K562 (cell line): ENCODE data around the gene CREM. TPM values are rescaled to one million over a fixed set of nuclear protein-coding genes. Genes with fewer than 3 reads are reported as not detected.

Source experiments
- CCNT2 ChIP-seq: IDR thresholded peaks from 2 replicates; pipeline ENCODE4 v1.6.1; 2011; ENCODE audit warnings: borderline replicate concordance, low read depth, mild to moderate bottlenecking, moderate library complexity, mixed read lengths, low read length; ENCODE audit not compliant: insufficient read length; ENCODE audit errors: extremely low read depth
- ETV6 ChIP-seq, 3 experiments: fragments of 150-350 bp in 1 of 3; sonication (generic) in 1 of 3; formaldehyde crosslinking in 1 of 3; IDR thresholded peaks; 2 replicates each; pipeline versions ENCODE4 v1.6.1 to v1.8.0; 2014 to 2022; ENCODE audit warnings: borderline replicate concordance in 2 of 3, low read depth in 2 of 3, antibody characterized with exemption in 1 of 3, low read length in 1 of 3, mild to moderate bottlenecking in 1 of 3, missing genetic modification reagents in 1 of 3
- FOXA3 ChIP-seq, 2 experiments: fragments of 450-650 bp in 1 of 2; sonication (generic) in 1 of 2; formaldehyde crosslinking; IDR thresholded peaks in 1 of 2; conservative IDR thresholded peaks in 1 of 2; 2 replicates each; pipeline versions ENCODE4 v1.4.0 to v1.8.0; 2020 to 2022; ENCODE audit warnings: mild to moderate bottlenecking in 2 of 2, missing genetic modification reagents in 1 of 2
- KDM1A ChIP-seq, 2 experiments: fragments of 450-650 bp; IDR thresholded peaks; 2 replicates each; pipeline ENCODE4 v1.6.1; 2016; ENCODE audit warnings: mild to moderate bottlenecking in 2 of 2
- NFIC ChIP-seq: fragments of 450-650 bp; IDR thresholded peaks from 2 replicates; pipeline ENCODE4 v1.6.1; 2017; ENCODE audit warnings: mild to moderate bottlenecking, inconsistent platforms
- NR2C2 ChIP-seq, 2 experiments: fragments of 200-800 bp in 1 of 2; sonication (Bioruptor generic) in 1 of 2; sonication (generic) in 1 of 2; formaldehyde crosslinking in 1 of 2; IDR thresholded peaks; 2 replicates each; pipeline versions ENCODE4 v1.6.1 to v1.8.0; 2016 to 2022; ENCODE audit warnings: mild to moderate bottlenecking in 1 of 2, missing compliant biosample characterization in 1 of 2, missing genetic modification characterization in 1 of 2, missing genetic modification reagents in 1 of 2
- NRF1 ChIP-seq, 2 experiments: fragments of 450-650 bp; IDR thresholded peaks in 1 of 2; conservative IDR thresholded peaks in 1 of 2; 2 replicates each; pipeline ENCODE4 v1.6.1; 2014; ENCODE audit warnings: mild to moderate bottlenecking in 2 of 2
- RCOR1 ChIP-seq, 2 experiments: IDR thresholded peaks; 2 replicates each; pipeline ENCODE4 v1.6.1; 2012; ENCODE audit warnings: low read depth in 2 of 2, low read length in 2 of 2, borderline replicate concordance in 1 of 2, improper control_type of control experiment in 1 of 2
- TAF1 ChIP-seq: IDR thresholded peaks from 2 replicates; pipeline ENCODE4 v1.6.1; 2011; ENCODE audit warnings: mild to moderate bottlenecking, low read length, moderate library complexity; ENCODE audit not compliant: insufficient read depth, control insufficient read depth, severe bottlenecking; ENCODE audit errors: extremely low read depth
- ZNF175 ChIP-seq: fragments of 200-800 bp; sonication (Bioruptor generic); IDR thresholded peaks from 2 replicates; pipeline ENCODE4 v1.6.1; 2016; ENCODE audit warnings: low read depth, mild to moderate bottlenecking, missing genetic modification characterization, missing compliant biosample characterization
- polyA plus RNA-seq, 8 experiments: library from polyadenylated mRNA; depleted of rRNA in 4 of 8; stranded (reverse) in 5 of 8; unstranded in 3 of 8; fragments of >200 nt; fragmentation: Nextera tagmentation in 2 of 8; fragmentation: Illumina TruSeq in 1 of 8; extraction: Ambion mirVana in 2 of 8; extraction: Trizol in 1 of 8; gene quantifications; 2 replicates each; pipeline versions ENCODE4 v1.2.1 to v1.2.3, GENCODE V29; 2011 to 2014; ENCODE audit warnings: inconsistent platforms in 1 of 8, missing spikeins in 1 of 8
- total RNA-seq, 7 experiments: library from RNA; depleted of rRNA in 6 of 7; stranded (reverse); fragments of >200 nt in 6 of 7; fragmentation: Illumina TruSeq in 2 of 7; extraction: Trizol in 2 of 7; gene quantifications; 2 replicates each; pipeline versions ENCODE4 v1.2.1 to v1.2.3, GENCODE V29; 2011 to 2021; ENCODE audit warnings: low replicate concordance in 1 of 7
- TF ChIP-seq, protein P1 (sequence below), 2 experiments: fragments of 450-650 bp; conservative IDR thresholded peaks; 2 replicates each; pipeline ENCODE4 v1.6.1; 2017; ENCODE audit warnings: mild to moderate bottlenecking in 2 of 2, moderate library complexity in 2 of 2
- TF ChIP-seq, protein P2 (sequence below), 2 experiments: fragments of 450-650 bp in 1 of 2; sonication (generic) in 1 of 2; formaldehyde crosslinking in 1 of 2; IDR thresholded peaks; 2 replicates each; pipeline versions ENCODE4 v1.7.1 to v1.9.0; 2016 to 2022; ENCODE audit warnings: inconsistent platforms in 1 of 2, mild to moderate bottlenecking in 1 of 2, missing genetic modification reagents in 1 of 2

CREM gene
- total and polyA plus RNA-seq, 9 of the 15 experiments (the other 6 are each of a cell fraction or from before 2014, with no cell fraction given) = 39.1 to 70.2 (median 48.3) TPM

DNA sequence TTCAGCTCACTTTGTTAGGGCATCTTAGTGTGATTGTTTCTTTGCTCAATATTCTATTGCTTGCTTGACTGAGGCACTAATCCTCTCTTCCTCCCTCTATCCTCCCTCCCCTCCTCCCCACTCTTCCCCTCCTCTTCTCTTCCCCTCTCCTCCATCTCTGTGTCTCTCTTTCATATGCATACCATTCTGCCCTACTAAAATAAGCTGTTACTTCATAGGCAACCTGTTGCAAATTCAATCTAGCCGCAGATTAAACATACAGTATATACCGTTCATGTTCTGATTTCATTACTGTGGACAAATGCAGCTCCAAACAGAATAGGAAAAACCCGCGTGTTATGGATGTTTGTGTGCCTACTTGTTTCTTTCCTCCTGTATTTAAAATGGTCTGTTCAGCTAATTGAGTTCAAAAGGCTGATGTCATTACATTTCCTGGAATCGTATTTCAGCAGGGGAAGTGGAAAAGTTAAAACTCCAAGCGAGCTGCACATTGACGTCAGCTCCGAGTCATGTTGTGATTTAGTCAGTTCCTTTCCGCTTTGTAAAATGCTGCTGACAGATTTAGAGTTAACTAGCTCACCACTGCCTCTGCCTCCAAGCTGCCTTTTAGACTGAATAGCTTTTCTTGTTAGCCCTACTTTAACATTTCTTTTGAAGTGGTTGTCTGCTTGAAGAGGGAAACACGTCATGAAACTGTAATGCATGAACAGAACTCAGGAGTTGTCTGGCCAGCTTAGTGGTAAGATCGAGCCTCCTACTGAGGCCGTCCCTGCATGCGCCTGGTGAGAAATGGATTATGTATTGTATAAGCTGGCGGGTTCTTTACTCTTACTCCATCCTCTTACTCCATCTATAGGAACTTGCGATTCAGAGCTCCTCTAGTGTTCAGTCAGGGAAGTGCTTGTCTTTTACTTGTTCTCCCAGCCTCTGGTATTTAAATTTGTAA lies 69.0 kb downstream of the CREM start (continued):
- TF ChIP-seq, protein P1, sequence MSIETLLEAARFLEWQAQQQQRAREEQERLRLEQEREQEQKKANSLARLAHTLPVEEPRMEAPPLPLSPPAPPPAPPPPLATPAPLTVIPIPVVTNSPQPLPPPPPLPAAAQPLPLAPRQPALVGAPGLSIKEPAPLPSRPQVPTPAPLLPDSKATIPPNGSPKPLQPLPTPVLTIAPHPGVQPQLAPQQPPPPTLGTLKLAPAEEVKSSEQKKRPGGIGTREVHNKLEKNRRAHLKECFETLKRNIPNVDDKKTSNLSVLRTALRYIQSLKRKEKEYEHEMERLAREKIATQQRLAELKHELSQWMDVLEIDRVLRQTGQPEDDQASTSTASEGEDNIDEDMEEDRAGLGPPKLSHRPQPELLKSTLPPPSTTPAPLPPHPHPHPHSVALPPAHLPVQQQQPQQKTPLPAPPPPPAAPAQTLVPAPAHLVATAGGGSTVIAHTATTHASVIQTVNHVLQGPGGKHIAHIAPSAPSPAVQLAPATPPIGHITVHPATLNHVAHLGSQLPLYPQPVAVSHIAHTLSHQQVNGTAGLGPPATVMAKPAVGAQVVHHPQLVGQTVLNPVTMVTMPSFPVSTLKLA (conservative IDR thresholded peaks at IDR 0.05) = peak; percentile 30 to 58; a peak in 1 of 4 replicates
- TF ChIP-seq CCNT2 (peak; percentile 46), ZNF175 (CRISPR knock-in tag) (peak; percentile 81; the same call in 1 of the 2 replicates), NFIC (0 out of 2 replicates have a peak, but pooled peaks have one; percentile 29), TAF1 (peak; percentile 17), NRF1 (conservative IDR thresholded peaks at IDR 0.05 in 1 of 2, IDR thresholded peaks at IDR 0.05 in 1 of 2) (peak; percentile 28 to 44; a peak in 3 of 4 replicates), RCOR1 (IDR thresholded peaks at IDR 0.05; ENCODE audit: borderline replicate concordance in 1 of 2, low read depth in 2 of 2, low read length in 2 of 2) (peak in 1 of 2 experiments; percentile 82; a peak in 3 of 4 replicates), NR2C2 (CRISPR knock-in tag; IDR thresholded peaks at IDR 0.05) (no peak; the same call in 1 of the 2 replicates), NR2C2 (tag; IDR thresholded peaks at IDR 0.05) (peak; percentile 36; the same call in 1 of the 2 replicates), ETV6 (IDR thresholded peaks at IDR 0.05; ENCODE audit: borderline replicate concordance in 1 of 2, low read depth in 2 of 2, low read length in 1 of 2) (peak; percentile 51 to 66; a peak in 2 of 4 replicates), ETV6 (CRISPR knock-in tag; IDR thresholded peaks at IDR 0.05; ENCODE audit: borderline replicate concordance) (no peak), KDM1A (IDR thresholded peaks at IDR 0.05) (peak; percentile 92 to 94), FOXA3 (CRISPR knock-in tag; conservative IDR thresholded peaks at IDR 0.05 in 1 of 2, IDR thresholded peaks at IDR 0.05 in 1 of 2) (0 out of 4 replicates have a peak, but pooled peaks of 1 of the 2 experiments have one; percentile 14)
- TF ChIP-seq, protein P2, sequence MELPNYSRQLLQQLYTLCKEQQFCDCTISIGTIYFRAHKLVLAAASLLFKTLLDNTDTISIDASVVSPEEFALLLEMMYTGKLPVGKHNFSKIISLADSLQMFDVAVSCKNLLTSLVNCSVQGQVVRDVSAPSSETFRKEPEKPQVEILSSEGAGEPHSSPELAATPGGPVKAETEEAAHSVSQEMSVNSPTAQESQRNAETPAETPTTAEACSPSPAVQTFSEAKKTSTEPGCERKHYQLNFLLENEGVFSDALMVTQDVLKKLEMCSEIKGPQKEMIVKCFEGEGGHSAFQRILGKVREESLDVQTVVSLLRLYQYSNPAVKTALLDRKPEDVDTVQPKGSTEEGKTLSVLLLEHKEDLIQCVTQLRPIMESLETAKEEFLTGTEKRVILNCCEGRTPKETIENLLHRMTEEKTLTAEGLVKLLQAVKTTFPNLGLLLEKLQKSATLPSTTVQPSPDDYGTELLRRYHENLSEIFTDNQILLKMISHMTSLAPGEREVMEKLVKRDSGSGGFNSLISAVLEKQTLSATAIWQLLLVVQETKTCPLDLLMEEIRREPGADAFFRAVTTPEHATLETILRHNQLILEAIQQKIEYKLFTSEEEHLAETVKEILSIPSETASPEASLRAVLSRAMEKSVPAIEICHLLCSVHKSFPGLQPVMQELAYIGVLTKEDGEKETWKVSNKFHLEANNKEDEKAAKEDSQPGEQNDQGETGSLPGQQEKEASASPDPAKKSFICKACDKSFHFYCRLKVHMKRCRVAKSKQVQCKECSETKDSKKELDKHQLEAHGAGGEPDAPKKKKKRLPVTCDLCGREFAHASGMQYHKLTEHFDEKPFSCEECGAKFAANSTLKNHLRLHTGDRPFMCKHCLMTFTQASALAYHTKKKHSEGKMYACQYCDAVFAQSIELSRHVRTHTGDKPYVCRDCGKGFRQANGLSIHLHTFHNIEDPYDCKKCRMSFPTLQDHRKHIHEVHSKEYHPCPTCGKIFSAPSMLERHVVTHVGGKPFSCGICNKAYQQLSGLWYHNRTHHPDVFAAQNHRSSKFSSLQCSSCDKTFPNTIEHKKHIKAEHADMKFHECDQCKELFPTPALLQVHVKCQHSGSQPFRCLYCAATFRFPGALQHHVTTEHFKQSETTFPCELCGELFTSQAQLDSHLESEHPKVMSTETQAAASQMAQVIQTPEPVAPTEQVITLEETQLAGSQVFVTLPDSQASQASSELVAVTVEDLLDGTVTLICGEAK (IDR thresholded peaks at IDR 0.05) = peak; percentile 83
- TF ChIP-seq, protein P2 (CRISPR knock-in tag; IDR thresholded peaks at IDR 0.05) = no peak
